GM12891 (cell line): ENCODE data around the gene DENND1A.

Experiments
- POLR2A ChIP-seq: IDR thresholded peaks from 2 replicates; pipeline ENCODE4 v1.6.1; 2011; ENCODE audit warnings: low read depth, low read length, control low read depth
- POLR2AphosphoS5 ChIP-seq: IDR thresholded peaks from 2 replicates; pipeline ENCODE4 v1.6.1; 2011; ENCODE audit warnings: low read depth, low read length, control low read depth
- POU2F2 ChIP-seq: IDR thresholded peaks from 2 replicates; pipeline ENCODE4 v1.6.1; 2011; ENCODE audit warnings: low read depth, mild to moderate bottlenecking, control low read depth, low read length, moderate library complexity
- SPI1 ChIP-seq: IDR thresholded peaks from 2 replicates; pipeline ENCODE4 v1.6.1; 2011; ENCODE audit warnings: low read depth, low read length, control low read depth
- TAF1 ChIP-seq: IDR thresholded peaks from 2 replicates; pipeline ENCODE4 v1.6.1; 2011; ENCODE audit warnings: low read depth, low read length, control low read depth

DNA sequence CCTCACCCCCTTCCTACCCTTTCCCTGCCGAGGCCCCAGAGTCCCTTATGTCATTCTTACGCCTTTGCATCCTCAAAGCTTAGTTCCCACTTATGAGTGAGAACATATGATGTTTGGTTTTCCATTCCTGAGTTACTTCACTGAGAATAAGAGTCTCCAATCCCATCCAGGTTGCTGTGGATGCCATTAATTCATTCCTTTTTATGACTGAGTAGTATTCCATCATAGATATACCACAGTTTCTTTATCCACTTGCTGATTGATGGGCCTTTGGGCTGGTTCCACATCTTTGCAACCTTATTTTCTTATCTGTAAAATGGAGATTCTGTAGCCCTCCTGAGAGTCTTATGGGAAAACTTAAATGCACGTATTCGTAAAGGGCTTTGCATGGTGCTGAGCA lies 537.1 kb downstream of the DENND1A start:
- TF ChIP-seq POLR2AphosphoS5 (no peak), POLR2A (no peak), SPI1 (no peak), POU2F2 (no peak), TAF1 (no peak)
